Stimulated activated CD8-positive, alpha-beta memory T cell treated with anti-CD3 and anti-CD28 coated beads, Interleukin-2, amount 100 ng/mL, for 48 hours (primary cell): Measurements from ENCODE around the gene CCDC188.

Experiments used
- DNase-seq, 2 donors: peaks; one replicate each; pipeline ENCODE4 v3.0.0-alpha.2; 2020; ENCODE audit warnings: low read depth in 2 of 2

The CCDC188 gene

DNA sequence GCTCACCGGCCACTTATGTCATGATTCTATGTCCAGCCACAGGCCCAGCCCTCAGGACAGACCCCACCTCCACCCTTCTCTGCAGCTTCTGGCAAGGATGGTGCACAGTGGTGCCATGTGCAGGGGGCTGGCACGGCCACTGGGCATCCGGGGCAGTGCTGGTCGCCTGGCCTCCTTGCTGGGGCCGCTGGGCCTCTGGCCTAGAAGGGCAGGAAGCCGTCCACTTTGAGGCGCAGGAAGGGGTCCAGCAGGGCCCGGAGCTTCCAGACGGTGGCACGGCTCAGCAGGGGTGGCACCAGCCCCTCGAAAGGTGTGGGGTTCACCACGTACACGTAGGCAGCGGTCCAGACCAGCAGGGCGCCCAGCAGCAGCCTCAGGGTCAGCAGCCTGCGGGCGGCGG, 2.4 kb downstream of the CCDC188 start:
- no peak for DNase-seq

DNA sequence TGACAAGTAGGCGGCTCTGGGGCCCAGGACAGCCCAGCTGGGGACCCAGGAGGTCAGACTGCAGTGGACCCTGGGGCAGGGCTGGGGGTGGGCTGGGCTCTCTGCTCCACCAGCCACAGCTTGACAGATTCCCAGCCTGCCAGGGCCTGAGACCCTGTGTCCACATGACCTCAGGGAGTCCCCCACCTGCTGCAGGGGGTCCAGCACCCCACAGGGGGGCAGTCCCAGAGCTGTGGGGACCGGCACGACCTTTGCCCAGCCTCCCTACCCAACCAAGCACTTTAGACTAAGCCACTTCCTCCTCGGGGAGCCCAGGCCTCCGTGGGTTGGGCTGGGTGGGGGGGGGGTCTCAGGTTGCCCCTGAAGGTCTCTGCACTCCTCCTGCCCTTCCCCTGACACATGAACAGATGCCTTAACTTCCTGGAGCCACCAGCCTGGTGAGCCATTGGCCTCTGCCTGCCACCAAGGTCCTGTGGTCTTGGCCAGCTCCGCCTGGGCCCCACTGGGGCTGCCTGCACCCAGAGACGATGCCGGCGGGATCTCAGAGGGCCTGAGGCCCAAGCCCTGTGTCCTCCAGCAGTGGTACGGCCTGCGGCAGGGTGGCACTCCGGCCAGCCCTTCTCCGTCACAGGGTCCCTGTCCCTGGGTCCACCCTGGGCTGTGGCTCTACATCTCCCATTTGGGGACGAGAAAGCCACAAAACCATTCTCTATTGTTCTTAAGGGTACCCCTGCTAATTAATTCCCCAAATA, 3.4 kb downstream of the CCDC188 start:
- no peak for DNase-seq

DNA sequence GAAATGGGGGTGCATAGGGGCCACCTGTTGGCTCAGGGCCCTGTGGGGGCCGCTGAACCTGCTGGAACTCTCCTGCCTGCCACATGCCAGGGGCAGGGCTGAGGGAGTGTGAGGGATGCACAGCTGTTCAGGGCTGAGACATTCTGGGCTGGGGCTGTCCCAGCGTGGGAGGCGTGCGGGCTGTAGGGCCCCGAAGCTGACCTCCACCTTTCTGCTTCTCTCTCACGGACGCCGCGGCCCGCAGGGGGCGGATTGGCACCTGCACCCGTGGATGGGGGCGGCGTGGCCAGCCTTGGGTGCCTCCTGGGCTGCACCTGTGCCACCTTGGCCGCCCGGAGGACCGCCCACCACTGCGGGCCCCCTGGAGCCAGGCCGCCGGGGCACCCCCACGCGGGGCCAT, 4.1 kb downstream of the CCDC188 start:
- DNase-seq, result no peak

DNA sequence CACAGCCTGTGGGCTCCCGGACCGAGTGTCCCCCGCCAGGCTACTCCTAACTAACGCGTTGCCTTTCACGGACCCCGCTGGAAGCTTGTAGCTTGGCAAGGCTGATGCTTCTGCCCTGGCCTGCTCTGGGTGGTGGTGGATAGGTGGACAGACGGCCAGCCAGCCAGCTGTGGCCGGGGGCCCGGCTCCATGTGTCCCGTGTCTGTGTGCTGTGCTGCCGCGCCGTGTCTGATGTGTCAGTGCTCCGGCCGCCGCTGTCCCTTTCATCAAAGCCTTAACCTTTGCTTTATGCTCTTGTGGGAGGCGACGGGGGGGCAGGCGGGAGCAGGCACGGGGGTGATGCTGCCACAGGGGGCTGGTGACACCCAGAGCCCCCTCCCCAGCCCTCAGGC, 5.0 kb downstream of the CCDC188 start:
- no peak for DNase-seq

DNA sequence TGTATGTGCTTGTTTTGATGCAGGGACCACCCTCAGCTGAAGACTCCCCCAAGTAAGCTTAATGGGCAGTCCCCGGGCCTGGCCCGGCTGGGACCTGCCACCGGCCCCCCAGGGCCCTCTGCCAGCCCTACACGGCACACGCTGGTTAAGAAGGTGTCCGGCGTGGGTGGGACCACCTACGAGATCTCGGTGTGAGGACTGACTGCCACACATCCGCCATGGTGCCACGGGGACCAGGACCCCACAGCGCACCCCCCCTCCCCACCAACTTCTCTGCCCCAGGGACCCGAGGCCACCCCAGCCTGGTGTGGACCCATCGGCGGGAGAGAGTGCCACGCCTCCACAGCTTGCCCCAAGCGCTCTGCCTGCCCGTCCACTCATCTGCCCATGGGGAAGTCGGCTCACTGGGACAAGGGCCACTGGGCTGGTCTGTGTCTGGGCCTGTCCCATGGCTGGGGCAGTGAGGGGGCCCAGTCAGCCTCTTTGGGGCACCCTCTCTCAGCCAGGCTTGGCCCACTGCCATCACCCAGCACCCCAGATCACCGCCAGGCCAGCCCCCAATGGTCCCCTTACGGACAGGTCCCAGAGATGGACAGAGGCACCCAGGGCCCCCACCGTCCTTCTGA, 5.5 kb downstream of the CCDC188 start:
- no peak for DNase-seq

DNA sequence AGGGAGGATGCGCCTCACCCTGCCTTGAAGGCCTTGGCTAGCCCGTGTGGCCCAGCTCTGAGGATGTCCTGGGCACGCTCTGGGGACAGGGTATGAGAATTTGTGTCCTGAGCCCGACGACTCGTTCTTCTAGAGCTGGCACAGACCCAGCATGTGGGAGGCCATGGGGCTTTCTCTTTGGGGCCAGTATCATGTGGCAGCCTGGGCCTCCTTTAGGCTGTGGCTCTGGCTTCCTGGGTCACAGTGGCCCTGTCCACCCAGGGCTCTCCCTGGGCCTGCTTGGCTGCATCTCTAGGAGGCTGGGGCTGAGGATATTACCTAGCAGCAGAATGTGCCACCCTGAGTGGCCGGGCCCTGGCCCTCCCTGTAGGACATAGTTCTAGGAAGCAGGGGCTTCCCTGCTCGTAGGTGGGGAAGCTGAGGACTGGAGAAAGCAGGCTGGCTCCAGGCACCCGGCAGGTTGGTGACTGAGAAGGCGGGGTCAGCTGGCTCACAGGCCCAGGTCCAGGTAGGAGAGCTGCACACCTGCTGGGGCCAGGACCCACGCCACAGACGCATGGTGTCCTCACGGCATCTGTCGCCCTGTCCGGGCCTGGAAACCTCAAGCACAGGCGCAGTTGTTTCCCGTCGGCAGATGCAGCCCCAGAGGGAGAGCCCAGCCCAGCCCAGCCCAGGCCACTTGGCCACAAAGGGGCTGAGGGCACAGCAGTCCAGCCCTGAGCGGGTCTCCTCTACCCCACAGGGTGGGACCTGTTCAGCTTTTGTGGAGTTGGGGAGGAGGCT, 6.8 kb downstream of the CCDC188 start:
- no peak for DNase-seq

DNA sequence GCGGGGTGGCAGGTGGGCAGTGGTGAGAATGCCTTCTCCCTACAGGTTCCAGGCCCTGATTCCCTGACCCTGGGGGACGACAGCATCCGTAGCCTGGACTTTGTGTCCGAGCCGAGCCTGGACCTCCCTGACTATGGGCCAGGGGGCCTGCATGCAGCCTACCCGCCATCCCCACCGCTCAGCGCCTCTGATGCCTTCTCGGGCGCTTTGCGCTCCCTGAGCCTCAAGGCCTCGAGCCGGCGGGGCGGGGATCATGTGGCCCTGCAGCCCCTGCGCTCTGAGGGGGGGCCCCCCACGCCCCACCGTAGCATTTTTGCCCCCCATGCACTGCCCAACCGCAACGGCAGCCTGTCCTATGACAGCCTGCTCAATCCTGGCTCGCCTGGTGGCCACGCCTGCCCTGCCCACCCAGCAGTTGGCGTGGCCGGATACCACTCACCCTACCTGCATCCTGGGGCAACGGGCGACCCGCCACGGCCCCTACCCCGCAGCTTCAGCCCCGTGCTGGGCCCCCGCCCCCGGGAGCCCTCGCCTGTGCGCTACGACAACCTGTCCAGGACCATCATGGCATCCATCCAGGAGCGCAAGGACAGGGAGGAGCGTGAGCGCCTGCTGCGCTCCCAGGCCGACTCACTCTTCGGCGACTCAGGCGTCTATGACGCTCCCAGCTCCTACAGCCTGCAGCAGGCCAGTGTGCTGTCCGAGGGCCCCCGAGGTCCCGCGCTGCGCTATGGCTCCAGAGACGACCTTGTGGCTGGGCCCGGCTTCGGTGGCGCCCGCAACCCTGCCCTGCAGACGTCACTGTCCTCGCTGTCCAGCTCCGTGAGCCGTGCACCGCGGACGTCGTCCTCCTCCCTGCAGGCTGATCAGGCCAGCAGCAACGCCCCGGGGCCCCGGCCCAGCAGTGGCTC, 7.9 kb downstream of the CCDC188 start:
- no peak for DNase-seq

DNA sequence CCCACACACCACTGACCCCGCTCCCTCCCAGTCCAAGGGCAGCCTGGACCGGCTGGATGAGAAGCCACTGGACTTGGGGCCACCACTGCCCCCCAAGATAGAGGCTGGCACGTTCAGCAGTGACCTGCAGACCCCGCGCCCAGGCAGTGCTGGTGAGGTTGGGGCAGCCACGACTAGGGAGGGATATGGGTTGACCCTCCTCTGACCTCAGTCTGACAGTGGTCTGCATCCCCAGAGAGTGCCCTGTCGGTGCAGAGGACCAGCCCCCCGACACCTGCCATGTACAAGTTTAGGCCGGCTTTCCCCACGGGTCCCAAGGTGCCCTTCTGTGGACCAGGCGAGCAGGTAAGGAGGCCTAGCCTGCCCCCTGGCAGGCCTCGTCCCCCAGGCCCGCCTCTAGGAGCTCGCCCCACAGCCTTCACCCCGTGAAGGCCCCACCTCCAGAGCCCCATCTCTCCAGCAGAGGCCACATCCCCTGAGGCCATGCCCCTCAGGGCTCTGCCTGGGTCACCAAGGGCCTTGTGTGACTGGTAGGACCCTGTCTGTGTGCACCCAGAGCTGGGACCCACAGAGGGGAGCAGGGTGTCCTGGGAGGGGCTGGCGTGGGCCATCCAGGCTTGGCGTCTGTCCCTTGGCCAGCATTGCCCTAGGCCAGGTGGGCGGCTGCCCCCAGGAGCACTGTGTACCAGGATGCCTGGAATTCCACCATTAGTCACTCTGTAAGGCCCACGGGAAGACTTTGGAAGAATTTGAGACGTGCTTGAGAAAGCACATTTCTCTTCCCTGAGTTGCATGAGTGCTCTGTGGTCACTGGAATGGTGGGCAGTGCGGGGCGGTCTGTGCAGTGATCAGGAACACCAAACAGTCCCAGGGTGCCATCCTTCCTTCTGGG, 9.4 kb downstream of the CCDC188 start:
- DNase-seq, result no peak

DNA sequence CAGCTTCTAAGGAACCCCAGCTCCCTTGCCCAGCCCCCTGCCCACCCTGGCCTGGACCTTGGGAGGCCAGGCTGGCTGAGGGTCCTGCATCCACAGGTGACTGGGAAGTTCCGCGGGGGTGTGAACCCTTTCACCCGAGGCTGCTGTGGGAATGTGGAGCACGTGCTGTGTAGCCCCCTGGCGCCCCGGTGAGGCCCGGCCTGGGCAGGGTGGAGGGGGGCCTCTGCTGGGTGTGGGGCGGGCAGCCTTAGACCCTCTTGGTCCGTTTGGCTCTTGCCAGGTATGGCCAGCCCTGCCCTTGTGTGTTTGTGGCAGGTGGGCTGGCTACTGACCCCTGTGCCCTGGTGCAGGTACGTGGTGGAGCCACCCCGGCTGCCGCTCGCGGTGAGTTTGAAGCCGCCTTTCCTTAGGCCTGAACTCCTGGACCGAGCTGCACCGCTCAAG, 10.3 kb downstream of the CCDC188 start:
- DNase-seq, result no peak

DNA sequence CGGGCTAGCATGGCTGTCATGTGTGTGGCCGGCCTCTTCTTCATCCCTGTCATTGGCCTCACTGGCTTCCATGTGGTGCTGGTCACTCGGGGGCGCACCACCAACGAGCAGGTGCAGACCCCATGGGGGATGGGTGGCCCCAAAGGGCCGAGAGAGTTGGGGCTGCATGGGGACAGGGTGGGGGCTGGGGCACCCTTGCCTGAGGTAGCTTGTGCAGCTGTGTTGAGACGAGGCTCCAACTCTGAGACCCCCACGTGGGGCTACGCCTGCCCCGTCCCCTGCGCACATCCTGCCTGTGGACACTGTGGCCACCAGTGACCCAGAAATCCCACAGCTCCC, 10.8 kb downstream of the CCDC188 start:
- DNase-seq, result no peak

DNA sequence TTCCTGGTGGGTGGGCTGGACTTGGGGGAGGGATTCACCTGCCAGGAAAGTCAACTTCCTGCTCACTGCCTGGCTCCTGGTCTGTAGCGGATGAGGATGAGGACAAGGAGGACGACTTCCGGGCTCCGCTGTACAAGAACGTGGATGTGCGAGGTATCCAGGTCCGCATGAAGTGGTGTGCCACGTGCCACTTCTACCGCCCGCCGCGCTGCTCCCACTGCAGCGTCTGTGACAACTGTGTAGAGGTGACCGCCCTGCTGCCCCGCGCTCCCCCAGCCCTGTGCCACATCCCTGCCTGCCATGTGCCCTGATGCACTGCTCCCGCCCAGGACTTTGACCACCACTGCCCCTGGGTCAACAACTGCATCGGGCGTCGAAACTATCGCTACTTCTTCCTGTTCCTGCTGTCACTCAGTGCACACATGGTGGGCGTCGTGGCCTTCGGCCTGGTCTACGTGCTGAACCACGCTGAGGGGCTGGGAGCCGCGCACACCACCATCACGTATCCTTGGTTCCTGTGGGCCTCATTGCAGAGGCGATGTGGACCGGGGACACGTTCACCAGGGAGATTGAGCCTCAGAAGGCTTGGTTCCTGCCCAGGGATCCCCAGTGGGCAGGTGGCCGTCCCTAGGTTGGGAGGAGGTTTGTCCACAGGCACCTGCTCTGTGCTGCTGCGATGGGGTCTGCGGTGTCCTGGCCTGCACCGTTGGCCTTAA, 11.3 kb downstream of the CCDC188 start:
- no peak for DNase-seq

DNA sequence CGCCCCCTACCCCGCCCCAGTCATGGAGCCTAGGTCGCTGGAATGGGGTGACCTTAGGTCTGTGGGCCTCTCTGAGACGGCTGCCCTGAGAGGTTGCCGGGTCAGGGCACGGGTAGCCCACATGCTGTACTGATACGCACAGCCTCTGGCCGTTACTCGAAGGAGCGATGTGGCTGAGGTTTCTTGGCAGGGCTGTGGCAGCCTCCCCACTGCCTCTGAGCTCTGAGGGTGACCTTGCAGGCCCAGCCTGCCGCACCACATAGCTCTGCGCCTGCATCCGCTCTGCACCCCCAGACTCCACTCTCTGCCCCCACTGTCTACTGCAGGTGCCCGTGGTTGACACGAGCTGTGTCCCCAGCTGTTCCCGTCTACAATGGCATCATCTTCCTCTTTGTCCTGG, 12.0 kb downstream of the CCDC188 start:
- no peak for DNase-seq

DNA sequence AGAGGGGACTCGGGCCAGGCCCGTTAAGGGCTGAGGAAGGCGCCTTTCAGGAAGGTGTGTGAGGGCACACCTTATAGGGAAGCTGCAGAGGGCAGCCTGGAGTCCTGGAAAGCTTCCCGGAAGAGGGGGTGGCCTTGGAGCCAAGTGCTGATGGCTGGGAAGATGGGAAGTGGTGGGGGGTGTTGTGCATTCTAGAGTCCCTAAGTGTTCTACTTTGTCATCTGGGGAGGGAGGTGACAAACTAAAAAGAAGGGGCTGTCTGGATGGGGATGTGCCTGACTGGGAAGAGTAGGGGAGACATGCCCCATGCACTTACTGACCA, 12.5 kb downstream of the CCDC188 start:
- DNase-seq, result no peak

DNA sequence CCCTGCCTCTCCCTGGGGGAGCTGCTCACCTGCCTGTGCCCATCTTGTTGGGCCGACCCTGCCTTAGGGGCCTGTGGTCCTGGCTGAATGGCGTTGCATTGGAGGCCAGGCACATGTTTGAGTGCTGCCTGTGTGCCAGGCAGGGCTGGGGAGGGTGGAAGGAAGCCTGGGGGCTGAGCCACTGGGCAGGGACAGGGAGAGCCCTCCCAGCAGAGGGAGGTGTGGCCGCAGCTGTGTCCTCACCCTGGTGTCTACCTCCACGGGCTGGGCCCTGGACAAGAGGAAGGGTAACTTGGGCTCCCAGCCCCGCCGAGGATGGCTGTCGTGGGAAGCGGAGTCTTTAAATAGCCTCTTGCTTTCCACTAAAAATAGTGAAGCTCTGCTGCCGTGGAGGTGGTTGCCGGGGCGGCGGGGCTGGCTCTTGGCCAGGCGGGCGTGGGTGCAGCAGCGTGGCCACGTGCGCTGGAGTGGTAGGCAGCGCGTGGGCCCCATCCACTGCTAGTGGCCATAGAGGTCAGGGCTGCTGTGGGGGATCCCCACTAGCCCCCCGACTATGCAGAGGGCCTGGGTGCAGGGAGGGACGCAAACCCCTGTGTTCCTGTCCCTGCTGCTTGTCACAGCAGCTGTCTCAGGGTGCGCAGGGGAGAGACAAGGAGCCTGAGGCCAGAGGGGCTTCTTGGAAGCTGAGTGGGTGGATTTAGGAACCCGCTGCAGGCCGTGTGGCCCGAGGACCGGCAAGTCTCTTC, 13.0 kb downstream of the CCDC188 start:
- no peak for DNase-seq

DNA sequence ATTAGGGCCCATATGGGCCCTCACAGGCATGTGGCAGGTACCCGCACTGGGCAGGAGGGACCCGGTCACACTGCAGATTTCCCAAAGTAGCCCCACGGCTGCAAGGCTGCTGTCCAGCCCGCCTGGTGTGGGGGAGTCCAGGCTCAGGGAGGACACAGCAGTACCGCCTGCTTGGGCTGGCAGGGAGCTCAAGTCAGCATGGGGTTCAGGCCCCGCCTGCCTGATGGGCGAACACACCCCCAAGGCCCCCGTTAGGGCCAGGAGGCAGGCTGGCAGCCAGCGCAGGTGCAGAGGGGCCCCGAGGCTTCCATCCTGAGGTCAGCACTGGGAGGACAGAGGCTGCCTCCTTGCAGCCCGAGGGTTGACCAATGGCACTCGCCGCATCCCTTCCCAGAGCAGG, 13.7 kb downstream of the CCDC188 start:
- DNase-seq, result no peak

DNA sequence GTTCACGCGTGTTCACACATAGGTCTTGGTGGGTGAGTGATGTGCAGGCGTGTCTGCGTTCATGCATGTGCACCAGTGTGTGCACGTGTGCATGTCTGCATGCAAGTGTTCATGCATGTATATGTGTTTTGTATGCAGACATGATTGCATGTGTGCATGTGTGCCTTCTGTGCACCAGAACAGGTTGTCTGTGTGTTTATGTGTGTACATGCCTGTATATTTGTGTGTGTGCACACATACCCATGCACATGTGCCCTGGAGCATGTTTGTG, 14.3 kb downstream of the CCDC188 start:
- DNase-seq, result no peak

DNA sequence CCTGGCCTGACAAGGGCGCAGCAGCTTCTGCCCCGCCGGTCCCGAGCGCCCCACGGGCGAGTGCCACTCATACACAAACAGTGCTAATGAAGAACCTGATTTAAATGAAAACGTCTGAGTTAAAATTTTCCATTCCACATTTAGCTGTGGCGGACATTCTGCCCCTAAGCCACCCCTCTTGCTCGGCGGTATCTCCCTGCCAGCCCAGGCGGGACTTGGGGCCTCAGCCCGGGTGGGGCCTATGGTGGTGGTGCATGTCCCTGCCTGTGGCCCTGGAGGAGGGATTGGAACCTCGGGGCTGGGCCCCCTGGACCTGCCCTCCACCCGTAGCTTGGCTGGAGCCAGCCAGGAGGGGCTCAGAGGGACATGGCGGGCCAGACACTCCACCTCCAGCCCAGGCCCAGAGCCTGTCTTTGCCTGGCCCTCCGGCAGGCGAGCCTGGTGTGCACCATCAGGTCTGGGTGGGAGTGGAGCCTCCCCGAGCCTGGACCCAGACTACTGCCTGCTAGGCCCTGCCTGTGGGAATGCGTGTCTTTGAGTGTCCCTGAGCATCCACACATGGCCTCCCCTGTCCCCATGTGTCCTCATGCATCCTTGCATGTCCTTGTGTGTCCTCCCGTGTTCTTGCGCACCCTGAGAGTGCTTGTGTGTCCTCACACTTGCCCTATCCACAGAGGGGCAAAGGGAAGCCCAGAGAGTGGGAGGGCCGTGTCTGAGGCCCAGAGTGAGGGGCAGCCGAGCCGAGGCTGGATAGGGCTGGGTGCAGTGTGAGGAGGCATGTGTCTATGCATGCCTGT, 14.9 kb downstream of the CCDC188 start:
- DNase-seq, result no peak

DNA sequence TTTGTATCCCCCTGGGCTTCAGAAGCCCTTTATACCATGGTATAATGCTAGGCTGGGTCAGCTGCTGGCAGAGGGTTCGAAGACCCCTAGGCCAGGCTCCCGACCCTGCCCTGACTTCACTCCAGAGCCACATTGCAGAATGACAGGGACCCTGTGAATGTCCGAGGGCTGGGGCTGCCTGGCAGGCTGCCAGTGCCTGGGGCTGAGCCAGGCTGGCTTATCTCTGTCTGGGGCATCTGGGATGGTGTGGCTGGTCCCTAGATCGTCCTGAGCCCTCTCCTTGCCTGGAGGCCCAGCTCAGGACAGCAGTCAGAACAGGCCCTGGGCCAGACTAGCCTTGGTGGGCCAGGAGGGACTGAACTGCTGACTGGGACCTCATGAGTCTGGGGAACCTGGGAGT, 15.6 kb downstream of the CCDC188 start:
- DNase-seq, result no peak

DNA sequence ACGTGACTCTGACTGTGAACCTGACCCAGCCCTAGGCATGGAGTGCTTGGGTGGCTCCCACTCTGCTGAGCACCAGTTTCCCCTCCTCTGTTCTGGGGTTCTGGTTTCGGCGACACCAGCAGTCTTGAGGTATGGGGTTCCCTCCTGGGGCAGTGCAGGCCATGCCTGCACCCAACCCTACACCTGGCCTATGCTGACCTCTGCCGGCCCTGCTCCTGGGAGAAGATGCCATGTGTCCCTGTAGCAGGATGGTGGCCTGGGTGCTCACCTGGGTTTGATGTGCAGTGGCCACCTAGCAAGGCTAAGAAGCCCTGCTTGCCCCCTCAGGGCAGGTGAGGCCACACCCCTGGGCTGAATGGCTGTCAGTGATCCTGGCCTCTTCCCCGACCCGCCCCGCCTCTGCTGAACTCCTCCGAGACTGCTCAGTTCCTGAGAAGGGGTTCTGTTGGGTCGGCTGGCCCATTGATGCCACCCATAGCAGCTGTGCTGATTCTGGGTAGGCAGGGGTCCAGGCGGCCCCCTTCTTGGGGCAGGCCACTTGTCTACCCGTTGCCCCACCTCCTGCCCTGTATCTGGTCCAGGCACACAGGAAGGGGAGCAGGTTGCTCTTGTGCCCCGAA, 16.8 kb downstream of the CCDC188 start:
- DNase-seq, result no peak
